HepG2 (cell line): ENCODE results near the gene FHL3. TPM values are rescaled to one million over a fixed set of nuclear protein-coding genes. Genes with fewer than 3 reads are reported as not detected.

Source experiments
- ATAC-seq: fragments of 200-7000 bp; cut with Tn5 transposase; 3 replicates; pipeline ENCODE4 v1.9.1; 2020; ENCODE audit warnings: mild to moderate bottlenecking, moderate library complexity
- BruUV-seq: library from RNA; stranded (reverse); fragments of 400-500 nt; replicated peaks from 2 replicates; lab custom pipeline; 2021; lab: Mats Ljungman, UMichigan
- CTCF ChIA-PET: fragments of 300-600 bp; formaldehyde crosslinking; extraction: SDS; loops from one replicate; lab custom pipeline; 2021; ENCODE audit warnings: low total read pairs, inconsistent platforms, low intra/inter-chr PET ratio; lab: Yijun Ruan, JAX
- POLR2A ChIA-PET: fragments of 350-600 bp; sonication (Branson Sonifier 250); formaldehyde crosslinking; loops from one replicate; lab custom pipeline; 2020; ENCODE audit warnings: antibody characterized with exemption, inconsistent platforms; lab: Yijun Ruan, JAX
- DNase-seq: peaks from one replicate; pipeline ENCODE4 v3.0.0-alpha.2; 2015; ENCODE audit warnings: low spot score
- FAIRE-seq: peaks from 3 replicates; lab custom pipeline; 2011; peaks lifted over from hg19 to GRCh38; lab: Jason Lieb, UNC
- H2AFZ ChIP-seq: one replicate; pipeline ENCODE4 v1.6.1; 2011; ENCODE audit warnings: low read length, inconsistent platforms
- H3K27ac ChIP-seq: fragments of 300-600 bp; 3 replicates; pipeline ENCODE4 v1.8.0; 2011; ENCODE audit warnings: mixed run types, mild to moderate bottlenecking, mixed read lengths, low read length, inconsistent platforms; ENCODE audit not compliant: insufficient read depth; ENCODE audit errors: extremely low read length
- H3K27me3 ChIP-seq, 2 experiments: fragments of 200-600 bp in 1 of 2; 2 replicates in 1 of 2; 3 replicates in 1 of 2; pipeline versions ENCODE4 v1.6.0 to v1.8.0; 2011; ENCODE audit warnings: low read length in 2 of 2, mild to moderate bottlenecking in 2 of 2, moderate library complexity in 2 of 2, inconsistent platforms in 1 of 2; ENCODE audit not compliant: insufficient read depth in 2 of 2, control insufficient read depth in 1 of 2
- H3K36me3 ChIP-seq, 2 experiments: fragments of 200-600 bp in 1 of 2; replicated peaks in 1 of 2; 2 replicates in 1 of 2; 3 replicates in 1 of 2; pipeline versions ENCODE4 v1.5.1 to v1.8.0; 2011; ENCODE audit warnings: low read length in 2 of 2, inconsistent platforms in 1 of 2; ENCODE audit not compliant: insufficient read depth in 2 of 2, control insufficient read depth in 1 of 2
- H3K4me1 ChIP-seq: 2 replicates; pipeline ENCODE4 v1.5.1; 2012; ENCODE audit warnings: low read length, inconsistent platforms; ENCODE audit not compliant: insufficient read depth
- H3K4me2 ChIP-seq: 2 replicates; pipeline ENCODE4 v1.6.0; 2011; ENCODE audit warnings: low read depth, low read length, inconsistent platforms
- H3K4me3 ChIP-seq, 3 experiments: fragments of 200-600 bp in 1 of 3; sonication (generic), shearing (Covaris generic) in 1 of 3; replicated peaks in 1 of 3; 2 replicates each; pipeline ENCODE4 v1.5.1; 2011 to 2016; ENCODE audit warnings: low read length in 3 of 3, inconsistent platforms in 2 of 3, low read depth in 2 of 3, mild to moderate bottlenecking in 2 of 3, control low read depth in 1 of 3, mixed read lengths in 1 of 3; ENCODE audit not compliant: insufficient read depth in 1 of 3
- H3K79me2 ChIP-seq: one replicate; pipeline ENCODE4 v1.6.1; 2011; ENCODE audit warnings: low read length, inconsistent platforms; ENCODE audit not compliant: insufficient read depth
- H3K9ac ChIP-seq: 2 replicates; pipeline ENCODE4 v1.6.0; 2011; ENCODE audit warnings: mild to moderate bottlenecking, low read depth, low read length, inconsistent platforms; ENCODE audit not compliant: insufficient read depth
- H3K9me3 ChIP-seq: 2 replicates; pipeline ENCODE4 v1.5.1; 2012; ENCODE audit warnings: mild to moderate bottlenecking, low read length
- H4K20me1 ChIP-seq: 2 replicates; pipeline ENCODE4 v1.6.0; 2011; ENCODE audit warnings: inconsistent platforms, mild to moderate bottlenecking, low read length, moderate library complexity; ENCODE audit not compliant: insufficient read depth
- AGO2 ChIP-seq: fragments of 200-400 bp; formaldehyde crosslinking; optimal IDR thresholded peaks from 2 replicates; pipeline ENCODE3; 2017; ENCODE audit warnings: mild to moderate bottlenecking, low read depth, low read length, moderate library complexity
- BRD4 ChIP-seq: sonication (generic); formaldehyde crosslinking; IDR thresholded peaks from 2 replicates; pipeline ENCODE4 v1.4.0; 2020; ENCODE audit warnings: missing genetic modification reagents
- DR1 ChIP-seq: sonication (generic); formaldehyde crosslinking; IDR thresholded peaks from 2 replicates; pipeline ENCODE4 v1.8.0; 2021; ENCODE audit warnings: mild to moderate bottlenecking, missing genetic modification reagents, inconsistent platforms
- HNRNPL ChIP-seq: fragments of 200-400 bp; formaldehyde crosslinking; IDR thresholded peaks from 2 replicates; pipeline ENCODE4 v1.6.1; 2017; ENCODE audit warnings: mild to moderate bottlenecking, low read depth, low read length
- JUND ChIP-seq: sonication (generic); formaldehyde crosslinking; IDR thresholded peaks from 2 replicates; pipeline ENCODE4 v1.8.0; 2022; ENCODE audit warnings: mild to moderate bottlenecking, missing genetic modification reagents
- NFRKB ChIP-seq: fragments of 450-650 bp; IDR thresholded peaks from 2 replicates; pipeline ENCODE4 v1.6.1; 2017
- SMC3 ChIP-seq: IDR thresholded peaks from 2 replicates; pipeline ENCODE4 v1.6.1; 2011; ENCODE audit warnings: low read length, improper control_type of control experiment
- SNAPC5 ChIP-seq: sonication (generic); formaldehyde crosslinking; IDR thresholded peaks from 2 replicates; pipeline ENCODE4 v1.8.1; 2023; ENCODE audit warnings: mild to moderate bottlenecking, missing genetic modification reagents, borderline replicate concordance
- TFDP1 ChIP-seq: IDR thresholded peaks from 2 replicates; pipeline ENCODE4 v1.6.1; 2016; ENCODE audit warnings: missing compliant biosample characterization, missing genetic modification reagents, borderline replicate concordance
- TRIM24 ChIP-seq: sonication (generic); formaldehyde crosslinking; IDR thresholded peaks from 2 replicates; pipeline ENCODE4 v1.8.0; 2022; ENCODE audit warnings: mild to moderate bottlenecking, missing genetic modification reagents
- ZBTB25 ChIP-seq: IDR thresholded peaks from 2 replicates; pipeline ENCODE4 v1.6.1; 2018; ENCODE audit warnings: missing genetic modification reagents
- ZBTB38 ChIP-seq: sonication (generic); formaldehyde crosslinking; IDR thresholded peaks from 2 replicates; pipeline ENCODE4 v1.5.1; 2020; ENCODE audit warnings: mild to moderate bottlenecking, missing genetic modification reagents
- ZBTB42 ChIP-seq: sonication (generic); formaldehyde crosslinking; IDR thresholded peaks from 2 replicates; pipeline ENCODE4 v1.5.0; 2020; ENCODE audit warnings: mild to moderate bottlenecking, missing genetic modification reagents
- ZFP1 ChIP-seq: IDR thresholded peaks from 2 replicates; pipeline ENCODE4 v1.6.1; 2016
- ZMYM4 ChIP-seq: sonication (generic); formaldehyde crosslinking; IDR thresholded peaks from 2 replicates; pipeline ENCODE4 v1.8.1; 2023; ENCODE audit warnings: mild to moderate bottlenecking, missing genetic modification reagents
- ZNF10 ChIP-seq: sonication (generic); formaldehyde crosslinking; IDR thresholded peaks from 2 replicates; pipeline ENCODE4 v1.4.0; 2020; ENCODE audit warnings: mild to moderate bottlenecking, low read depth, missing genetic modification reagents, borderline replicate concordance
- ZNF274 ChIP-seq: sonication (generic); formaldehyde crosslinking; IDR thresholded peaks from 2 replicates; pipeline ENCODE4 v1.5.1; 2020; ENCODE audit warnings: mild to moderate bottlenecking, missing genetic modification reagents
- ZNF350 ChIP-seq: sonication (generic); formaldehyde crosslinking; IDR thresholded peaks from 2 replicates; pipeline ENCODE4 v1.4.0; 2020; ENCODE audit warnings: mild to moderate bottlenecking, low read depth, missing genetic modification reagents, borderline replicate concordance
- ZNF839 ChIP-seq: sonication (generic); formaldehyde crosslinking; IDR thresholded peaks from 2 replicates; pipeline ENCODE4 v1.4.0; 2020; ENCODE audit warnings: missing genetic modification reagents, mild to moderate bottlenecking, borderline replicate concordance
- WGBS: methylation state at CpG from one replicate; pipeline ENCODE4 v1.1.6; 2017; ENCODE audit warnings: low lambda C conversion rate; 5-methylcytosine and 5-hydroxymethylcytosine counted together
- in situ Hi-C: cut with HindIII; loops from 2 replicates; pipeline ENCODE4 v1.10.0; 2017; ENCODE audit warnings: low pct_unique_long_range_greater_than_20kb; ENCODE audit not compliant: extremely low pct_ligation_motif_present
- intact Hi-C: fragments of 100-400 bp; cut with micrococcal nuclease; formaldehyde crosslinking; loops from one replicate; pipeline ENCODE4 v1.10.0; 2022; ENCODE audit not compliant: unreplicated experiment
- polyA plus RNA-seq, 8 experiments: library from polyadenylated mRNA; depleted of rRNA in 3 of 8; stranded (reverse) in 7 of 8; unstranded in 1 of 8; fragments of >200 nt; fragmentation: Illumina TruSeq in 4 of 8; extraction: Trizol in 4 of 8; gene quantifications; 2 replicates each; pipeline versions ENCODE4 v1.2.1 to v1.2.3, GENCODE V29; 2011 to 2016; ENCODE audit warnings: low read depth in 4 of 8, missing spikeins in 1 of 8, mixed read lengths in 1 of 8; ENCODE audit not compliant: insufficient read depth in 1 of 8
- total RNA-seq, 5 experiments: library from RNA; depleted of rRNA; stranded (reverse); fragments of >200 nt; fragmentation: Illumina TruSeq; extraction: Trizol; gene quantifications; 2 replicates each; pipeline ENCODE4 v1.2.3, GENCODE V29; 2016; ENCODE audit warnings: low read depth in 1 of 5
- TF ChIP-seq, protein P1 (sequence below): sonication (generic); formaldehyde crosslinking; IDR thresholded peaks from 2 replicates; pipeline ENCODE4 v1.4.0; 2020; ENCODE audit warnings: mild to moderate bottlenecking, missing genetic modification reagents

Gene FHL3
- total and polyA plus RNA-seq, 2 of the 13 experiments (the other 11 are each of a cell fraction or from before 2014, with no cell fraction given), result 2.8 to 6.6 TPM

- Histone ChIP-seq H3K4me1 (peaks cover 58% of the 10 kb centered on the region), H3K36me3 (peaks cover 6 to 15% of the 10 kb centered on the region in 2 experiments), H3K4me2 (peak overlapping the region; percentile 78), H3K9me3 (no peaks in the 10 kb centered on the region), H3K9ac (peak overlapping the region; percentile 69), H3K4me3 (peak overlapping the region in 2 of 3 experiments; percentile 23 to 58; a peak in 4 of 6 replicates), H3K79me2 (peaks cover 22% of the 10 kb centered on the region), H4K20me1 (no peaks in the 10 kb centered on the region), H3K27ac (peak overlapping the region; percentile 72), H2AFZ (no peak overlapping the region), H3K27me3 (no peaks in the 10 kb centered on the region; a peak in 1 of 5 replicates)
- TSS peak; percentile 93 for BruUV-seq
- 42% methylated on average over 7 of the region's 13 CpGs for WGBS
- intact Hi-C loops (no loop called here), in situ Hi-C loops (no loop called here)
- POLR2A ChIA-PET, result interaction anchor here (0.6 to 3.6 kb wide), 10 partner anchors 10 to 142 kb away, joined by 3 to 48 read pairs (median 5); partner anchors contain the start of genes INPP5B, MTF1, SF3A3 and UTP11
- peak; percentile 46 for ATAC-seq
- FAIRE-seq, result no peak
- peak; percentile 56 for DNase-seq
- CTCF ChIA-PET, result no interaction called here
- TF ChIP-seq SMC3 (no peak), ZBTB42 (CRISPR knock-in tag) (no peak), ZNF839 (CRISPR knock-in tag) (no peak), ZMYM4 (CRISPR knock-in tag) (no peak), NFRKB (no peak), SNAPC5 (CRISPR knock-in tag) (no peak), TRIM24 (CRISPR knock-in tag) (no peak), ZNF274 (CRISPR knock-in tag) (no peak), JUND (CRISPR knock-in tag) (peak; percentile 71), ZFP1 (CRISPR knock-in tag) (no peak), HNRNPL (0 out of 2 replicates have a peak, but pooled peaks have one; percentile 51), ZNF350 (no peak; the same call in 1 of the 2 replicates), TFDP1 (CRISPR knock-in tag) (no peak), DR1 (CRISPR knock-in tag) (no peak), ZBTB25 (CRISPR knock-in tag) (no peak), ZBTB38 (peak; percentile 28; the same call in 1 of the 2 replicates), AGO2 (peak; percentile 56), ZNF10 (CRISPR knock-in tag) (no peak), BRD4 (no peak)
- TF ChIP-seq, protein P1, sequence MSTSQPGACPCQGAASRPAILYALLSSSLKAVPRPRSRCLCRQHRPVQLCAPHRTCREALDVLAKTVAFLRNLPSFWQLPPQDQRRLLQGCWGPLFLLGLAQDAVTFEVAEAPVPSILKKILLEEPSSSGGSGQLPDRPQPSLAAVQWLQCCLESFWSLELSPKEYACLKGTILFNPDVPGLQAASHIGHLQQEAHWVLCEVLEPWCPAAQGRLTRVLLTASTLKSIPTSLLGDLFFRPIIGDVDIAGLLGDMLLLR (CRISPR knock-in tag), result no peak
These were observed 4.5 kb downstream of the FHL3 start for GRCh38 chr1:38000529-38001455.
